ENCODE measurements around the gene ATL2. TPM values are rescaled to one million over a fixed set of nuclear protein-coding genes. Genes with fewer than 3 reads are reported as not detected.

The ATL2 gene
- 10 to 100 TPM; 21.4 to 28.7 (median 24.4) TPM for total RNA-seq (2021; fragmentation: NEBNext Ultra II Directional; extraction: Animal tissue kit (Norgen Biotek cat#: 25700))
- long read RNA-seq, partial matches to known transcripts: 5 of 9 reads
- long read RNA-seq, other reads (novel, unspliced or antisense): 1 of 9 reads

GRCh38 chr2:38377050-38377828 lies at the start of gene ATL2:
ATL2 (minus strand) TSS chr2:38377273; CDS start chr2:38377260, 13 bp downstream.
- peak; percentile 94 for DNase-seq
- Mint-ChIP-seq H3K36me3 (ENCODE audit: low read depth) (no peaks in the 10 kb centered on the region), H3K27me3 (ENCODE audit: insufficient read depth) (peaks cover 2% of the 10 kb centered on the region), H3K9me3 (no peaks in the 10 kb centered on the region), H3K27ac (peak within 1 kb of the TSS; percentile 94), H3K4me3 (peak within 1 kb of the TSS; percentile 93), H3K4me1 (ENCODE audit: low read depth) (peaks cover 35% of the 10 kb centered on the region)
- TF ChIP-seq, protein P1, sequence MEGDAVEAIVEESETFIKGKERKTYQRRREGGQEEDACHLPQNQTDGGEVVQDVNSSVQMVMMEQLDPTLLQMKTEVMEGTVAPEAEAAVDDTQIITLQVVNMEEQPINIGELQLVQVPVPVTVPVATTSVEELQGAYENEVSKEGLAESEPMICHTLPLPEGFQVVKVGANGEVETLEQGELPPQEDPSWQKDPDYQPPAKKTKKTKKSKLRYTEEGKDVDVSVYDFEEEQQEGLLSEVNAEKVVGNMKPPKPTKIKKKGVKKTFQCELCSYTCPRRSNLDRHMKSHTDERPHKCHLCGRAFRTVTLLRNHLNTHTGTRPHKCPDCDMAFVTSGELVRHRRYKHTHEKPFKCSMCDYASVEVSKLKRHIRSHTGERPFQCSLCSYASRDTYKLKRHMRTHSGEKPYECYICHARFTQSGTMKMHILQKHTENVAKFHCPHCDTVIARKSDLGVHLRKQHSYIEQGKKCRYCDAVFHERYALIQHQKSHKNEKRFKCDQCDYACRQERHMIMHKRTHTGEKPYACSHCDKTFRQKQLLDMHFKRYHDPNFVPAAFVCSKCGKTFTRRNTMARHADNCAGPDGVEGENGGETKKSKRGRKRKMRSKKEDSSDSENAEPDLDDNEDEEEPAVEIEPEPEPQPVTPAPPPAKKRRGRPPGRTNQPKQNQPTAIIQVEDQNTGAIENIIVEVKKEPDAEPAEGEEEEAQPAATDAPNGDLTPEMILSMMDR (IDR thresholded peaks at IDR 0.05): no peak

- no peak for DNase-seq
- no peak overlapping the region for H3K27ac Mint-ChIP-seq
- no peaks in the 10 kb centered on the region for H3K4me1 Mint-ChIP-seq (ENCODE audit: low read depth)
- H3K36me3 Mint-ChIP-seq (ENCODE audit: low read depth): no peaks in the 10 kb centered on the region
- H3K4me3 Mint-ChIP-seq: no peak overlapping the region
- TF ChIP-seq, protein P1 (IDR thresholded peaks at IDR 0.05): no peak
- no peaks in the 10 kb centered on the region for H3K9me3 Mint-ChIP-seq
- H3K27me3 Mint-ChIP-seq (ENCODE audit: insufficient read depth): peaks cover 46% of the 10 kb centered on the region
Measured at GRCh38 chr2:38423763-38424162, 46.7 kb upstream of the ATL2 start.

- Mint-ChIP-seq H3K4me3 (no peak overlapping the region), H3K27ac (no peak overlapping the region), H3K27me3 (ENCODE audit: insufficient read depth) (peaks cover 39% of the 10 kb centered on the region), H3K4me1 (ENCODE audit: low read depth) (no peaks in the 10 kb centered on the region), H3K9me3 (no peaks in the 10 kb centered on the region), H3K36me3 (ENCODE audit: low read depth) (no peaks in the 10 kb centered on the region)
- TF ChIP-seq, protein P1 (IDR thresholded peaks at IDR 0.05): no peak
- DNase-seq: no peak
Measured at GRCh38 chr2:38421274-38422056, 44.4 kb upstream of the ATL2 start.

- no peaks in the 10 kb centered on the region; the same call in 1 of the 2 replicates for H3K9me3 Mint-ChIP-seq
- no peaks in the 10 kb centered on the region for H3K36me3 Mint-ChIP-seq (ENCODE audit: low read depth)
- H3K4me3 Mint-ChIP-seq: no peak overlapping the region
- DNase-seq: no peak
- H3K27me3 Mint-ChIP-seq (ENCODE audit: insufficient read depth): peaks cover 44% of the 10 kb centered on the region
- TF ChIP-seq, protein P1 (IDR thresholded peaks at IDR 0.05): no peak
- no peaks in the 10 kb centered on the region for H3K4me1 Mint-ChIP-seq (ENCODE audit: low read depth)
- H3K27ac Mint-ChIP-seq: no peak overlapping the region
Measured at GRCh38 chr2:38419499-38419898, 42.4 kb upstream of the ATL2 start.

DNA sequence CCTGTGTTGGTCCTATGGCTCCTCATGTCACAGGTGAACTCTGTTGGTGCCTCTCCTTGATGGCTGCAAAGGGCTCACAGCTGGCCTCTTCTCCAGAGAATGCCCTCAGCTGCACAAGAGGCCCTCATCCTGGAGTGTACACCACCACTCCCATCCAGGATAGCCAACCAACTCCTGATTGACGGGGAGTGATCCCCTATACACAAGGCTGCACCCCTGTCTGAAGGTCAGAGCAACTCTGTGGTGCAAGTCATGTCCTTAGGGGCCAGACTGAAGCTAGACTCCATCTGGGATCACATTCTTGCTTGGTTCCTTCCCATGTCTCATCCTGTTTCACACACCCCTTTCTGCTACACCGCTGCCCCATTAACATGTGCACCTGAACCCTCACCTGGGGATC lies 41.7 kb upstream of the ATL2 start:
- Mint-ChIP-seq H3K36me3 (ENCODE audit: low read depth) (no peaks in the 10 kb centered on the region), H3K4me1 (ENCODE audit: low read depth) (no peaks in the 10 kb centered on the region), H3K4me3 (no peak overlapping the region), H3K9me3 (peaks cover 4% of the 10 kb centered on the region), H3K27ac (no peak overlapping the region), H3K27me3 (ENCODE audit: insufficient read depth) (peaks cover 42% of the 10 kb centered on the region)
- TF ChIP-seq, protein P1 (IDR thresholded peaks at IDR 0.05): no peak
- no peak for DNase-seq
